GM12878 (cell line): ENCODE results near the gene MAP3K7CL.

Experiments
- BHLHE40 ChIP-seq, 2 experiments: fragments of 450-650 bp in 1 of 2; IDR thresholded peaks; 2 replicates each; pipeline ENCODE4 v1.6.1; 2011 to 2017; ENCODE audit warnings: low read depth in 2 of 2, borderline replicate concordance in 1 of 2, improper control_type of control experiment in 1 of 2, low read length in 1 of 2, mild to moderate bottlenecking in 1 of 2
- CTCF ChIP-seq, 3 experiments: IDR thresholded peaks in 2 of 3; conservative IDR thresholded peaks in 1 of 3; 2 replicates each; pipeline ENCODE4 v1.5.1; 2011; ENCODE audit warnings: low read depth in 3 of 3, low read length in 3 of 3, mild to moderate bottlenecking in 3 of 3, control low read depth in 2 of 3, moderate library complexity in 2 of 3, inconsistent platforms in 1 of 3, mixed read lengths in 1 of 3; ENCODE audit not compliant: control insufficient read depth in 2 of 3, insufficient read depth in 1 of 3; ENCODE audit errors: extremely low read depth in 1 of 3
- E2F4 ChIP-seq: IDR thresholded peaks from 2 replicates; pipeline ENCODE4 v1.6.1; 2012; ENCODE audit warnings: low read depth, low read length, improper control_type of control experiment
- ESRRA ChIP-seq: IDR thresholded peaks from 2 replicates; pipeline ENCODE4 v1.6.1; 2012; ENCODE audit warnings: mild to moderate bottlenecking, low read length, improper control_type of control experiment
- MAX ChIP-seq: IDR thresholded peaks from 2 replicates; pipeline ENCODE4 v1.6.1; 2012; ENCODE audit warnings: low read depth, low read length, improper control_type of control experiment
- NR2C2 ChIP-seq: IDR thresholded peaks from 2 replicates; pipeline ENCODE4 v1.6.1; 2011; ENCODE audit warnings: borderline replicate concordance, low read depth; ENCODE audit not compliant: control insufficient read depth, insufficient read length
- RAD21 ChIP-seq: IDR thresholded peaks from 2 replicates; pipeline ENCODE4 v1.6.1; 2011; ENCODE audit warnings: mild to moderate bottlenecking, low read depth, low read length, moderate library complexity; ENCODE audit not compliant: insufficient read depth
- SIN3A ChIP-seq: IDR thresholded peaks from 2 replicates; pipeline ENCODE4 v1.6.1; 2012; ENCODE audit warnings: low read depth, low read length, improper control_type of control experiment
- YY1 ChIP-seq: IDR thresholded peaks from 2 replicates; pipeline ENCODE4 v1.6.1; 2011; ENCODE audit warnings: low read depth, mild to moderate bottlenecking, low read length

GRCh38 chr21:29172282-29172681 is 41.8 kb downstream of the MAP3K7CL start:
- TF ChIP-seq NR2C2 (no peak), MAX (no peak), CTCF (IDR thresholded peaks at IDR 0.05 in 2 of 3, conservative IDR thresholded peaks at IDR 0.05 in 1 of 3; ENCODE audit: control insufficient read depth in 2 of 3, extremely low read depth in 1 of 3, insufficient read depth in 1 of 3, low read depth in 3 of 3, low read length in 3 of 3) (no peak), YY1 (no peak), SIN3A (no peak), E2F4 (no peak), ESRRA (no peak), RAD21 (no peak), BHLHE40 (IDR thresholded peaks at IDR 0.05; ENCODE audit: borderline replicate concordance in 1 of 2, low read depth in 2 of 2, low read length in 1 of 2) (no peak)
